HUES6 (cell line): Measurements from ENCODE around the gene SFMBT2.

Experiments used
- H3K27ac ChIP-seq: 2 replicates; pipeline ENCODE4 v1.7.0; 2013; ENCODE audit warnings: low read depth, mild to moderate bottlenecking, low read length, inconsistent platforms
- H3K27me3 ChIP-seq: 2 replicates; pipeline ENCODE4 v1.6.1; 2013; ENCODE audit warnings: low read length; ENCODE audit not compliant: control insufficient read depth, insufficient read depth
- H3K36me3 ChIP-seq: 2 replicates; pipeline ENCODE4 v1.6.1; 2013; ENCODE audit warnings: low read length; ENCODE audit not compliant: control insufficient read depth, insufficient read depth
- H3K4me1 ChIP-seq: 2 replicates; pipeline ENCODE4 v1.6.1; 2013; ENCODE audit warnings: low read length; ENCODE audit not compliant: control insufficient read depth, insufficient read depth
- H3K4me3 ChIP-seq: 2 replicates; pipeline ENCODE4 v1.5.1; 2013; ENCODE audit warnings: low read depth, low read length
- H3K9ac ChIP-seq: one replicate; pipeline ENCODE4 v1.6.1; 2013; ENCODE audit warnings: mild to moderate bottlenecking, low read length
- H3K9me3 ChIP-seq: 2 replicates; pipeline ENCODE4 v1.6.1; 2013; ENCODE audit warnings: low read depth, low read length; ENCODE audit not compliant: control insufficient read depth, insufficient read depth

SFMBT2 gene

GRCh38 chr10:7179536-7179935, 231.3 kb downstream of the SFMBT2 start:
- Histone ChIP-seq H3K9me3 (peaks cover 10% of the 10 kb centered on the region), H3K27me3 (no peaks in the 10 kb centered on the region), H3K9ac (no peak overlapping the region), H3K4me3 (no peak overlapping the region), H3K27ac (no peak overlapping the region), H3K36me3 (peaks cover 10% of the 10 kb centered on the region), H3K4me1 (no peaks in the 10 kb centered on the region)

GRCh38 chr10:7173948-7174347, 236.9 kb downstream of the SFMBT2 start:
- H3K36me3 ChIP-seq, result peaks cover 20% of the 10 kb centered on the region
- no peak overlapping the region for H3K4me3 ChIP-seq
- peaks cover 10% of the 10 kb centered on the region for H3K9me3 ChIP-seq
- no peak overlapping the region for H3K27ac ChIP-seq
- no peaks in the 10 kb centered on the region for H3K27me3 ChIP-seq
- no peak overlapping the region for H3K9ac ChIP-seq
- no peaks in the 10 kb centered on the region for H3K4me1 ChIP-seq

GRCh38 chr10:7171825-7172224, 239.0 kb downstream of the SFMBT2 start:
- Histone ChIP-seq H3K9ac (no peak overlapping the region), H3K4me3 (no peak overlapping the region), H3K36me3 (peaks cover 20% of the 10 kb centered on the region), H3K27me3 (no peaks in the 10 kb centered on the region), H3K27ac (no peak overlapping the region), H3K4me1 (no peaks in the 10 kb centered on the region), H3K9me3 (peaks cover 10% of the 10 kb centered on the region)

DNA sequence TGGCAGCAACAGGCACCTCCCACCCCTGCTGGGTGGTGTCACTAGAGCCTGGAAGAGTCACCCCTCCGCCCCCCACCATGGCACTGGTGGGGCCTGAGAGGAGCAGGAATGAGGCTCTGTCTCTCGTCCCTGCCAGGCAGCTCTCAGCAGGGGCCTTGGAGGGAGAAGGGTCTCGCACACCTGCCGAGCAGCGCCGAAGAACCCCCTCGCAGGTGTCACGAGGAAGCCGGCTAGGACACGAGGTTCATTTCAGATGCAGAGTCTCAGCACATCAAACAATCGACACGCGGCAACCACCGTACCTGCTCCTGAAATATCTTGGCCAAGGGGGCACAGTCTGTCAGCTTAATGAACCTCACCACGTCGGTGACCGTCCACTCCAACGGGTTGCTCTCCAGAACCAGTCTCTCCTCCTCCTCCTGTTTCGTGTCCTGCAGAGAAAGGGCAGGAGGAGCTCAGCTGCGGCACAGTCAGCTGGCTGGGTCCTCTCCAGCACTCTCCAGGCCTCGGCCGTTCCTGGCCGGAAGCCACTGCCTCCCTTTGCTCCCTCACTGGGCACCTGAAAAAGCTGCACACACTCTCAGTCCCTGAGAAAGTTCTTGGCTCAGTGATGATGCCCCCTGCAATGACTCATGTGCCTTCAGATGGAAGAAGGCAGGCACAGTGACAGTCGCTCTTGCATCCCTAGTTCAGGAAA, 240.1 kb downstream of the SFMBT2 start:
- no peaks in the 10 kb centered on the region for H3K4me1 ChIP-seq
- no peak overlapping the region for H3K27ac ChIP-seq
- no peaks in the 10 kb centered on the region for H3K27me3 ChIP-seq
- no peak overlapping the region for H3K4me3 ChIP-seq
- H3K9ac ChIP-seq, result no peak overlapping the region
- H3K9me3 ChIP-seq, result peaks cover 10% of the 10 kb centered on the region
- peaks cover 20% of the 10 kb centered on the region for H3K36me3 ChIP-seq

GRCh38 chr10:7168414-7168813, 242.4 kb downstream of the SFMBT2 start:
- no peak overlapping the region for H3K4me3 ChIP-seq
- no peaks in the 10 kb centered on the region for H3K27me3 ChIP-seq
- peaks cover 5% of the 10 kb centered on the region for H3K36me3 ChIP-seq
- H3K4me1 ChIP-seq, result no peaks in the 10 kb centered on the region
- no peak overlapping the region for H3K27ac ChIP-seq
- no peaks in the 10 kb centered on the region for H3K9me3 ChIP-seq
- H3K9ac ChIP-seq, result no peak overlapping the region

GRCh38 chr10:7165500-7166177, 245.2 kb downstream of the SFMBT2 start:
- Histone ChIP-seq H3K4me3 (no peak overlapping the region), H3K27ac (no peak overlapping the region), H3K9ac (no peak overlapping the region), H3K36me3 (peaks cover 3% of the 10 kb centered on the region; the same call in 1 of the 2 replicates), H3K27me3 (no peaks in the 10 kb centered on the region), H3K4me1 (no peaks in the 10 kb centered on the region), H3K9me3 (no peaks in the 10 kb centered on the region)

DNA sequence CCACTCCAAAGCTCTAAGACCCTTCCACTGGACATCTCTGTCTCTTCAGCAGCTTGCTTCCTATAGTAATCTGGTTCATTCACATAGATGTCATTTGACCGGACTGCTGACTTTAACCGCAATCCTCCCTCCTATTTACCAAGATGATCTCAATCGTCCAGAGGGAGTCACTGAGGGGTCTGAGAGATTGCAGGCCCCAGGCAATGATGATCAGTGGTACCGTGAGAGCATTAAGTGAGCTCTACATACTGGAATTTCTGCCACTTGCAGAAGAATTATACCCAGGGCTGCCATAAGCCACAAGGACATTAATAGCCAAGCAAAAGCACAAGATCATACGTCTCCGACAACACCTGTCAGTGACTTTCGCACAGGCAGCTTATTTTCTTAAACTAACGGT, 245.9 kb downstream of the SFMBT2 start:
- Histone ChIP-seq H3K27me3 (no peaks in the 10 kb centered on the region), H3K9me3 (no peaks in the 10 kb centered on the region), H3K36me3 (peaks cover 3% of the 10 kb centered on the region; the same call in 1 of the 2 replicates), H3K4me3 (no peak overlapping the region), H3K27ac (no peak overlapping the region), H3K9ac (no peak overlapping the region), H3K4me1 (no peaks in the 10 kb centered on the region)

DNA sequence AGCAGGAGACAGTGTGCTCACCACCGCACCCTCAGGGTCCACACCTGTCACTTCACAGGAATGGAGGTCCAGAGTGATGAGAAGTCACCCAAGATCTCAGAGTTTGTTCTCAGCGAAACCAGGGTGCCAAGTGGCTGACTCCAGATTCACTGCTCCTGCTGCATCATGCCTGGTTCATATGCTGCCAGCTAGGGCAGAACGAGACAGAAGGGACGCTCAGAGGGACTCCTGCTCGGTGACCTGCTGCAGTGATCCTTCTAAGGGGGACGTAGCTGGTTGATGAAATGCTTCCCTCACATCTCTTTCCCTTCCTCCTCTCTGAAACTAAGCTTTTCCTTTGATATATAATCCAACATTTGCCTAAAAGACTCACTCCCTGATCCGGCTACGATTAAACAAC, 248.5 kb downstream of the SFMBT2 start:
- Histone ChIP-seq H3K36me3 (peaks cover 3% of the 10 kb centered on the region; the same call in 1 of the 2 replicates), H3K9me3 (no peaks in the 10 kb centered on the region), H3K4me3 (no peak overlapping the region), H3K4me1 (no peaks in the 10 kb centered on the region), H3K27me3 (no peaks in the 10 kb centered on the region), H3K9ac (no peak overlapping the region), H3K27ac (no peak overlapping the region)

DNA sequence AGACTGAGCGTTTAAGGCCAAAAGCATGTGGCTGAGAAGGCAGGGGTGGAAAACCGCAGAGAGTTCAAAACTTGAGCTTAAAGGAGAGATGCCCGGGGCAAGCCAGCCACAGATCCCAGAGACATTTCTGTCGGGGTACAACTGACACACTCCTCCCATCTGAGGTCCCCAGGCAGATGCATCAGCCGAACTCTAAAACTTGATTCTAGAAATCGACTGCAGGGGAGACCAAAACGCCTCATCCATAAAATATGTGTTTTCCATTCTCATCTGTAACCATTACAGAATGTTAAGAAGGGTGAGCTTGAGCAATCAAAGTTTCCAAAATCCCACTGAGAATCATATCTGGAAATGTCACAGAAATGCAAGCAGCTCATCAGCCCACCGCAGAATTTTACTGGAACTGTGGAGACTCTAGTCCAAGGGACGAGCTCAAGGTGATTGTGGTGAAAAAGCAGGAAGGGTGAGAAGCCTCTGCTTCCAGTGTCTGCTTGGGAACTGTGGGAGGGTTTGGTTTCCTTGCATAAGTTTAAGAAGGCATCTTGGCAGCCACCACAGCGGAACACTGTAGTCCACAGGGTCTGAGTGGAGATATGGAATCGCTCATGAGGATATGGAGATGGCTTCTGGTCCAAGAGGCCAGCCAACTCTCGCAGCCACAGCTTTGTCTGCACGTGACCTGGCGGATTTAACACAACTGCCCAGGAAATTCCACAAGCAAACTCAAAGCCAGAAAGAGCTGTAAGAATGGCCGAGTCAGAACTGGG, 249.2 kb downstream of the SFMBT2 start:
- no peak overlapping the region for H3K9ac ChIP-seq
- H3K9me3 ChIP-seq, result no peaks in the 10 kb centered on the region
- H3K27me3 ChIP-seq, result no peaks in the 10 kb centered on the region
- no peaks in the 10 kb centered on the region for H3K4me1 ChIP-seq
- H3K27ac ChIP-seq, result no peak overlapping the region
- no peak overlapping the region for H3K4me3 ChIP-seq
- peaks cover 3% of the 10 kb centered on the region; the same call in 1 of the 2 replicates for H3K36me3 ChIP-seq

DNA sequence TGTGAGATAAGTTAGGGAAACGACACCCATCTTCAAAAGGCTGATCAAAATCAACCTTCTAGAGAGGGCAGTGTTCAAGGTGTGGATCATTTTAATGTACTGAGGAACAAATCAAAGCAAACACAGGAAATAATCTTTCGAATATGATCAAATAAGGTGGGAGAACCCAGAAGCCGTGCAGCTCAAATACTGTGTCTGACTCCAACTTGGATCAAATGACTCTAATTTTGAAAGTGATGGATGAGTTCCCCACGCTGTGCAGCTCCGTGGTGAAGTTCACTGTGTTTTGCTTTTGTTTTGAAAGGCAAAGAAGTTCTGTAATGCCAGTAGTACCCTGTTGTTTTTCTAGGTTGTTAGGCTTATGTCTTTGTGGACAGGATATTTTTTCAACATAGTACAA, 250.9 kb downstream of the SFMBT2 start:
- no peak overlapping the region for H3K4me3 ChIP-seq
- H3K9ac ChIP-seq, result no peak overlapping the region
- no peaks in the 10 kb centered on the region for H3K27me3 ChIP-seq
- H3K4me1 ChIP-seq, result no peaks in the 10 kb centered on the region
- H3K36me3 ChIP-seq, result peaks cover 3% of the 10 kb centered on the region; the same call in 1 of the 2 replicates
- no peaks in the 10 kb centered on the region for H3K9me3 ChIP-seq
- H3K27ac ChIP-seq, result no peak overlapping the region

- Histone ChIP-seq H3K4me1 (no peaks in the 10 kb centered on the region), H3K9me3 (no peaks in the 10 kb centered on the region), H3K9ac (no peak overlapping the region), H3K27me3 (no peaks in the 10 kb centered on the region), H3K36me3 (peaks cover 3% of the 10 kb centered on the region; the same call in 1 of the 2 replicates), H3K4me3 (no peak overlapping the region), H3K27ac (no peak overlapping the region)
Observed at GRCh38 chr10:7159517-7159916, 251.3 kb downstream of the SFMBT2 start.
